ENCODE measurements around the gene MTM1.

The MTM1 gene

DNA sequence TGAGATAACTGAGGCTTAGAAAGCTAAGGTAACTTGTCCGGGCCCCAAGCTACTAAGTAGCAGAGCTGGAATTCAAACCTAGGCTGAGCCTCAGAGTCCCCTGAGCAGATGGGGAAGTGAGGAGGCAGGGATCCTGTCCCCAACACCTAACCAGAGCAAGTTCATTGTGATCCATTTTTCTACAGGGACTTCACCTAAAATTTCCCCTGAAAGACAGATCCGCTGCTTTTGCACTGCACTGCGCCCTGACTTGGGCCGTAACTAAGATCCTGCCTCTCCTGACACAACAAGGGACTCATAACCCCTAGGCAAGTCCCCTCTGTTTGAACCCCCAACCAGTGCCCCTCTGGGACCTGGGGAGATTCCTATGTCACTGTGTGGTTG lies 25.6 kb upstream of the MTM1 start:
- no peaks in the 10 kb centered on the region for H3K27me3 ChIP-seq (ENCODE audit: insufficient read depth, low read length, poor library complexity, severe bottlenecking)
- H3K9ac ChIP-seq (ENCODE audit: low read depth, low read length, poor library complexity, severe bottlenecking): no peak overlapping the region
- TF ChIP-seq, protein P1, sequence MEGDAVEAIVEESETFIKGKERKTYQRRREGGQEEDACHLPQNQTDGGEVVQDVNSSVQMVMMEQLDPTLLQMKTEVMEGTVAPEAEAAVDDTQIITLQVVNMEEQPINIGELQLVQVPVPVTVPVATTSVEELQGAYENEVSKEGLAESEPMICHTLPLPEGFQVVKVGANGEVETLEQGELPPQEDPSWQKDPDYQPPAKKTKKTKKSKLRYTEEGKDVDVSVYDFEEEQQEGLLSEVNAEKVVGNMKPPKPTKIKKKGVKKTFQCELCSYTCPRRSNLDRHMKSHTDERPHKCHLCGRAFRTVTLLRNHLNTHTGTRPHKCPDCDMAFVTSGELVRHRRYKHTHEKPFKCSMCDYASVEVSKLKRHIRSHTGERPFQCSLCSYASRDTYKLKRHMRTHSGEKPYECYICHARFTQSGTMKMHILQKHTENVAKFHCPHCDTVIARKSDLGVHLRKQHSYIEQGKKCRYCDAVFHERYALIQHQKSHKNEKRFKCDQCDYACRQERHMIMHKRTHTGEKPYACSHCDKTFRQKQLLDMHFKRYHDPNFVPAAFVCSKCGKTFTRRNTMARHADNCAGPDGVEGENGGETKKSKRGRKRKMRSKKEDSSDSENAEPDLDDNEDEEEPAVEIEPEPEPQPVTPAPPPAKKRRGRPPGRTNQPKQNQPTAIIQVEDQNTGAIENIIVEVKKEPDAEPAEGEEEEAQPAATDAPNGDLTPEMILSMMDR (conservative IDR thresholded peaks at IDR 0.05; ENCODE audit: low read length): no peak
- H3K9me2 ChIP-seq (replicated peaks; ENCODE audit: low read depth, low read length): no peaks in the 10 kb centered on the region
- H3K4me3 ChIP-seq (ENCODE audit: low read length, poor library complexity, severe bottlenecking): no peak overlapping the region
- H3F3A ChIP-seq (ENCODE audit: low read depth): no peaks in the 10 kb centered on the region
- H3K4me2 ChIP-seq (ENCODE audit: low read depth, low read length, poor library complexity, severe bottlenecking): no peak overlapping the region
- H3K9me3 ChIP-seq (ENCODE audit: insufficient read depth, low read depth, low read length): no peaks in the 10 kb centered on the region
- no peaks in the 10 kb centered on the region for H4K20me1 ChIP-seq (ENCODE audit: insufficient read depth, low read length, poor library complexity, severe bottlenecking)
- H3K4me1 ChIP-seq (ENCODE audit: insufficient read depth, low read length, poor library complexity, severe bottlenecking): peaks cover 31% of the 10 kb centered on the region
- H3K79me2 ChIP-seq (ENCODE audit: insufficient read depth, low read length): no peaks in the 10 kb centered on the region
- no peaks in the 10 kb centered on the region for H3K36me3 ChIP-seq (ENCODE audit: insufficient read depth, low read length)
- H2AFZ ChIP-seq (ENCODE audit: low read length): no peak overlapping the region

DNA sequence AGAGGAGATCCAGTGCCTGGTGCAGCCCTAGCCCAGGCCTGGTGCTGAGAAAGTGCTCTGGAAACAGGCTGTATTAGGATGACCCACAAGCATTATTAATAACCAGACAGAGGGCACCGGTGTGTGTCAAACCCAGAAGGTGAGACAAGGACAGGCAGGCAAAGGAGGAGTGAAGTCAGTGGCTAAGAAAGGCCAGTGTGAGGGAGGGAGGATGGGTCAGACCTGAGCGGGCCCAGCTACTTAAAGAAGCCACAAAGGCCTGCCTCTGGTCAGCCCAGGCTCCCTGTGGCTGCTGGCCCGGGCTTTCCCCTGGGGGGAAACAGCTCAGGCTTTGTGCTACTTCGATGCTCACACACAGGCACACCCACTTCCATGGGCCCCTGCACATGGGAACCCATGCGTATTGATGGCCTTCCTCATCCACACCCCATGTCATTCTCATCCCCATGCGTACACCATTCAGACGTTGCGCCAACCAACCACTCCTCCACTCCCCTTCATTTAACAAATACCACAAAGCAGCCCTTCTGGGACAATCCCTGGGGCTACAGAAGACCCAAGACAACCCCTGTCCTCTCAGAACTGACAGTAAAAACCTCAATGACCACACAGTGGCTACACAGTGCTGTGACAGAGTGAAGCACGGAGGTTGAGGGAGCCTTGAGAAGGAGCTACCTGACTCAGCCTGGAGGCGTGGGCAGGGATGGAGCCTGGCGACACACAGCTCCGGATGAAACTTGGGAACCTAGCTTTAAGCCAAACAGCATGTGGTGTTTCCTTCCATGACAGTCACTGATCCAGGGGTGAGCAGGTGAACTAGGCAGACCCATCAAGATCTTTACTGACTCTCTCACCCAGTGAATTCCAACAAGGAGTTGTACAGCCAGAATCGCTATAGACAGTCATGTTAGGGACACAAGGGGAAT lies 24.9 kb upstream of the MTM1 start:
- Histone ChIP-seq H3K9ac (ENCODE audit: low read depth, low read length, poor library complexity, severe bottlenecking) (no peak overlapping the region), H2AFZ (ENCODE audit: low read length) (no peak overlapping the region), H3K9me3 (ENCODE audit: insufficient read depth, low read depth, low read length) (no peaks in the 10 kb centered on the region), H3K4me3 (ENCODE audit: low read length, poor library complexity, severe bottlenecking) (no peak overlapping the region), H3K4me2 (ENCODE audit: low read depth, low read length, poor library complexity, severe bottlenecking) (no peak overlapping the region), H4K20me1 (ENCODE audit: insufficient read depth, low read length, poor library complexity, severe bottlenecking) (no peaks in the 10 kb centered on the region), H3K9me2 (replicated peaks; ENCODE audit: low read depth, low read length) (no peaks in the 10 kb centered on the region), H3K36me3 (ENCODE audit: insufficient read depth, low read length) (no peaks in the 10 kb centered on the region), H3K4me1 (ENCODE audit: insufficient read depth, low read length, poor library complexity, severe bottlenecking) (peaks cover 31% of the 10 kb centered on the region), H3K79me2 (ENCODE audit: insufficient read depth, low read length) (no peaks in the 10 kb centered on the region), H3F3A (ENCODE audit: low read depth) (no peaks in the 10 kb centered on the region), H3K27me3 (ENCODE audit: insufficient read depth, low read length, poor library complexity, severe bottlenecking) (no peaks in the 10 kb centered on the region)
- TF ChIP-seq EZH2phosphoT487 (IDR thresholded peaks at IDR 0.05; ENCODE audit: borderline replicate concordance): no peak
- TF ChIP-seq, protein P1 (conservative IDR thresholded peaks at IDR 0.05; ENCODE audit: low read length): no peak

DNA sequence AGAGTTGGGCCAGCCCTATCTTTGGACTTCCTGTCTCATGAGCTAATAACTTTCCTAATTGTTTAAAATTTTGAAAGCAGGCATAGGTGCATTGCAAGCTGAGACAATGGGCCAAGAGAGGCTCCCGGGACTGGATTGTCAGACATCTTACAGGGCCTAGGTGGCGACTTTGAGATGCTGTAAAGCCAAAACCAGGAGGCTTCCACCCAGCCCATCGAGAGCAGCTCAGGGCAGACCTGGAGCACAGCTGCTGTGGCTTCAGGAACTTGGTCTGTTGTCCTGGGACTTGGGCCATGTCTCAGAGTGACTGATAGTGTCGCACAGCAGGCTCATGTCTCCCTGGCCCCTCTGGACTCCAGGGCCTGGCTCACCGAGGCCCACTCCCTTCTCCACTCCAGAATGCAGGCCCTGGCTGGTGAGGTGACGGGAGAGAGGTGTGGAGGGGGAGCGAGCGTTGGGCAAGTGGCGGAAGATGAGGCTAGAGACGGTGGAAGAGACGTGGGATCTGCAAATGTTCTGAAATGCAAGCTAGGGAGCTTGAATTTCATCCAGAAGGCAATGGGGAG lies 24.1 kb upstream of the MTM1 start:
- TF ChIP-seq EZH2phosphoT487 (IDR thresholded peaks at IDR 0.05; ENCODE audit: borderline replicate concordance): no peak
- TF ChIP-seq, protein P1 (conservative IDR thresholded peaks at IDR 0.05; ENCODE audit: low read length): peak; percentile 43
- Histone ChIP-seq H3K4me2 (ENCODE audit: low read depth, low read length, poor library complexity, severe bottlenecking) (no peak overlapping the region), H3F3A (ENCODE audit: low read depth) (no peaks in the 10 kb centered on the region), H3K9ac (ENCODE audit: low read depth, low read length, poor library complexity, severe bottlenecking) (no peak overlapping the region), H3K4me1 (ENCODE audit: insufficient read depth, low read length, poor library complexity, severe bottlenecking) (peaks cover 31% of the 10 kb centered on the region), H4K20me1 (ENCODE audit: insufficient read depth, low read length, poor library complexity, severe bottlenecking) (no peaks in the 10 kb centered on the region), H3K27me3 (ENCODE audit: insufficient read depth, low read length, poor library complexity, severe bottlenecking) (no peaks in the 10 kb centered on the region), H3K9me3 (ENCODE audit: insufficient read depth, low read depth, low read length) (no peaks in the 10 kb centered on the region), H2AFZ (ENCODE audit: low read length) (no peak overlapping the region), H3K9me2 (replicated peaks; ENCODE audit: low read depth, low read length) (no peaks in the 10 kb centered on the region), H3K79me2 (ENCODE audit: insufficient read depth, low read length) (no peaks in the 10 kb centered on the region), H3K4me3 (ENCODE audit: low read length, poor library complexity, severe bottlenecking) (no peak overlapping the region), H3K36me3 (ENCODE audit: insufficient read depth, low read length) (no peaks in the 10 kb centered on the region)
